Right lobe of liver (tissue), 4 donors: ENCODE measurements around the gene B4GALT1.

Experiments used
- POLR2A ChIP-seq: fragments of 450-650 bp; IDR thresholded peaks from one replicate; pipeline ENCODE4 v1.6.1; 2017; ENCODE audit warnings: antibody characterized with exemption, mild to moderate bottlenecking
- TF ChIP-seq, protein P1 (sequence below), 4 donors: fragments of 200-600 bp in 3 of 4; fragments of 450-650 bp in 1 of 4; IDR thresholded peaks; one replicate each; pipeline versions ENCODE4 v1.5.1 to v1.8.0; 2016 to 2022; ENCODE audit warnings: antibody characterized with exemption in 4 of 4, mild to moderate bottlenecking in 2 of 4
- donor health status: DM: no; HTN: no; CAD: no.
- donor health status: DM: no; HTN: no; CAD: no.
- donor health status: DM: no; HTN: yes; CAD: no.

DNA sequence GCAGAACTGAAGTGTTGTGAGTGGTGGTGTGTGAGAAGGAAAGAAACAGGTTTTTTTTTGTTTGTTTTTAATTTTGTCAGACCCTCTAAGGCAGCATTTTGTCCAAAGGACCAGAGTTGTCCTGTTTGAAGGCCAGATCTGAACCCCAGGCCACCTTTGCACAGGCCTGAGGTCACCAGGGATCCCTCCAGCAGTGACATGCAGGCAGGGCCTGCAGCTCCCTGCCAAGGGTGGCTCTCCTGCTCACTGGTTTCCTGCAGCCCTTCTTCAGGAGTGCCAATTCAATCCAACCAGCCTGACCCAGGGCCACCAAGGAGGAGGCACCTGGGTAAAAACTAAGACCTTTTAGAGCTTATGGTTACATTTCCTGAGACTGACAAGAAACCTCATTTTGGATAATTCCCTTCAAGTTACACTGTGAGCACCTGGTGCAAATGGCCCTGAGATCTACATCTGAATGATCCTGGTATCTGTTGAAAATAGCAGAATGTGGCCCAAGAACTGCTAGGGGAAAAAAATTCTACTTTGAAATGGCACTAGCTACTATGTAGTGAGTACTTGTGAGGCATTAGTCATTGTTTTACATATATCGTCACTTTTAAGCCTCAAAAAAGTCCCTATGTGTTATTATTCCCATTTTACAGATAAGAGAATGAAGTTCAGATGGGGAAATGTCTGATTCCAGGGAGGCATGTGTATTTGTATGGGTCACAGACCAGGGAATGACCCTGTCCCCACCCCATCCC, 57.1 kb downstream of the B4GALT1 start:
- TF ChIP-seq, protein P1, sequence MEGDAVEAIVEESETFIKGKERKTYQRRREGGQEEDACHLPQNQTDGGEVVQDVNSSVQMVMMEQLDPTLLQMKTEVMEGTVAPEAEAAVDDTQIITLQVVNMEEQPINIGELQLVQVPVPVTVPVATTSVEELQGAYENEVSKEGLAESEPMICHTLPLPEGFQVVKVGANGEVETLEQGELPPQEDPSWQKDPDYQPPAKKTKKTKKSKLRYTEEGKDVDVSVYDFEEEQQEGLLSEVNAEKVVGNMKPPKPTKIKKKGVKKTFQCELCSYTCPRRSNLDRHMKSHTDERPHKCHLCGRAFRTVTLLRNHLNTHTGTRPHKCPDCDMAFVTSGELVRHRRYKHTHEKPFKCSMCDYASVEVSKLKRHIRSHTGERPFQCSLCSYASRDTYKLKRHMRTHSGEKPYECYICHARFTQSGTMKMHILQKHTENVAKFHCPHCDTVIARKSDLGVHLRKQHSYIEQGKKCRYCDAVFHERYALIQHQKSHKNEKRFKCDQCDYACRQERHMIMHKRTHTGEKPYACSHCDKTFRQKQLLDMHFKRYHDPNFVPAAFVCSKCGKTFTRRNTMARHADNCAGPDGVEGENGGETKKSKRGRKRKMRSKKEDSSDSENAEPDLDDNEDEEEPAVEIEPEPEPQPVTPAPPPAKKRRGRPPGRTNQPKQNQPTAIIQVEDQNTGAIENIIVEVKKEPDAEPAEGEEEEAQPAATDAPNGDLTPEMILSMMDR (IDR thresholded peaks at IDR 0.05), result no peak
- TF ChIP-seq POLR2A, result no peak
